Gastrocnemius medialis (tissue), 4 donors: ENCODE results near the gene OPRM1.

ENCODE experiments used
- POLR2A ChIP-seq, 2 donors: fragments of 450-650 bp; IDR thresholded peaks; one replicate each; pipeline ENCODE4 v1.6.1; 2017; ENCODE audit warnings: antibody characterized with exemption in 2 of 2, mild to moderate bottlenecking in 2 of 2, moderate library complexity in 2 of 2
- TF ChIP-seq, protein P1 (sequence below), 5 experiments: fragments of 450-650 bp in 3 of 5; fragments of 200-600 bp in 2 of 5; sonication (generic) in 2 of 5; IDR thresholded peaks in 4 of 5; conservative IDR thresholded peaks in 1 of 5; 1 replicate in 4 of 5; 2 replicates in 1 of 5; pipeline ENCODE4 v1.5.1; 2016 to 2019; ENCODE audit warnings: antibody characterized with exemption in 5 of 5, mild to moderate bottlenecking in 3 of 5, moderate library complexity in 3 of 5

DNA sequence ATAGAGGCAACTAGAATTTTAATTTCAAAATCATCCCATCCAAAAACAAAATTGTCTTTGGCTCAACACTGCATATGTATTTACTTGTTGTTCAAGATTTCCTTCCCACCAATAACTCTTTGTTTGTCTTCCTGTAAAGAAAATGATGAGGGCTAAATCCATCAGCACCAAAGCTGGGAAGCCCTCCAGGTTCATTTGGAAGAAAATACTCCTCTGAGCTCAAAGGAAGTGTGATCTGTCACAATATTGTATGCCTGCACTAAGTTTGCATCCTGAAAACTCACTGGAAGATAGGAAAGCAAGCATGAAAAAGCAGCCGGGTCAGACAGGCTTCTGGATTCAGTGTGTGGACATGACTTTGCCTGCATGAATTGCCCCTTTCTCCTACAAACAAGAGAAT lies 28.7 kb upstream of the OPRM1 start:
- TF ChIP-seq, protein P1, sequence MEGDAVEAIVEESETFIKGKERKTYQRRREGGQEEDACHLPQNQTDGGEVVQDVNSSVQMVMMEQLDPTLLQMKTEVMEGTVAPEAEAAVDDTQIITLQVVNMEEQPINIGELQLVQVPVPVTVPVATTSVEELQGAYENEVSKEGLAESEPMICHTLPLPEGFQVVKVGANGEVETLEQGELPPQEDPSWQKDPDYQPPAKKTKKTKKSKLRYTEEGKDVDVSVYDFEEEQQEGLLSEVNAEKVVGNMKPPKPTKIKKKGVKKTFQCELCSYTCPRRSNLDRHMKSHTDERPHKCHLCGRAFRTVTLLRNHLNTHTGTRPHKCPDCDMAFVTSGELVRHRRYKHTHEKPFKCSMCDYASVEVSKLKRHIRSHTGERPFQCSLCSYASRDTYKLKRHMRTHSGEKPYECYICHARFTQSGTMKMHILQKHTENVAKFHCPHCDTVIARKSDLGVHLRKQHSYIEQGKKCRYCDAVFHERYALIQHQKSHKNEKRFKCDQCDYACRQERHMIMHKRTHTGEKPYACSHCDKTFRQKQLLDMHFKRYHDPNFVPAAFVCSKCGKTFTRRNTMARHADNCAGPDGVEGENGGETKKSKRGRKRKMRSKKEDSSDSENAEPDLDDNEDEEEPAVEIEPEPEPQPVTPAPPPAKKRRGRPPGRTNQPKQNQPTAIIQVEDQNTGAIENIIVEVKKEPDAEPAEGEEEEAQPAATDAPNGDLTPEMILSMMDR (IDR thresholded peaks at IDR 0.05 in 4 of 5, conservative IDR thresholded peaks at IDR 0.05 in 1 of 5), result no peak
- TF ChIP-seq POLR2A (IDR thresholded peaks at IDR 0.05), result no peak
